Measurements from ENCODE around the gene ADAMTS16. TPM values are rescaled to one million over a fixed set of nuclear protein-coding genes. Genes with fewer than 3 reads are reported as not detected.

The ADAMTS16 gene
- total and polyA plus RNA-seq, 11 donors: 0.05 to 4.7 (median 0.16) TPM; not detected in 8

DNA sequence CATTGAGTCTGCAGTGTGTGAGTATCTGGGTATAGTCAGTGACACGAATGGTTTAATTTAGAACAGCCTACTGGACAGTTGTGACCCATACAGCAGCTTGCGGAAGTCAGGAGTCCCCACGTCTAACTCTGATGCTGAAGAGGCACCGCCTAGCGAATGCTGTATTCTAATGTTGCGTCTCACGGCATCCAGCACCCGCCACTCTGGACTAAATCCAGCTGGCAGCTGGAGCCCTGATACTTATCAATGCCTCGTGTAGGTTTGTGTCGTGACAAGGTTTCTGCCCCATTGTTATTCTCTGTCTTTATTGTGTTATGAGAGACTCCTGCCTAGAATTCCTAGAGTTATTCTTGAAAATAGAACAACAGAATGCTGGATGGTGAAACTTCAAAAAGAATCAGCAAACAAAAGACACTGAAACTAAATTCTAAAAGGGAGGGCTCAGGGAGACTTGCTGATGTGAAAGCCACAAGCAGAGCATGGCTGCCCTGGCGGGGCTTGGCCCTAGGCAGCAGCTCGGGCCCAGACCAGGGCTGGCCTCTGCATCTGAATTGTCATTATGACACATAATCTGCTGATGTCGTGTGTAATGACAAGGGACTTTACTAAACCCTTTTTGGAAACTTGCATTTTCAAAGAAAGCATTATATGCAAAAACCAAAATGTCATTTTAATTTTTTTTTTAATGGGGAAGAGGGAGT, 158.9 kb downstream of the ADAMTS16 start:
- DNase-seq (no peak), ATAC-seq (no peak)
- Histone ChIP-seq H3K27me3 (no peaks in the 10 kb centered on the region), H3K4me1 (no peaks in the 10 kb centered on the region), H3K27ac (no peak overlapping the region), H3K9me3 (peaks cover 0 to 16% (median 3%) of the 10 kb centered on the region in 12 donors), H3K36me3 (no peaks in the 10 kb centered on the region), H3K4me3 (no peak overlapping the region)
- TF ChIP-seq, protein P1, sequence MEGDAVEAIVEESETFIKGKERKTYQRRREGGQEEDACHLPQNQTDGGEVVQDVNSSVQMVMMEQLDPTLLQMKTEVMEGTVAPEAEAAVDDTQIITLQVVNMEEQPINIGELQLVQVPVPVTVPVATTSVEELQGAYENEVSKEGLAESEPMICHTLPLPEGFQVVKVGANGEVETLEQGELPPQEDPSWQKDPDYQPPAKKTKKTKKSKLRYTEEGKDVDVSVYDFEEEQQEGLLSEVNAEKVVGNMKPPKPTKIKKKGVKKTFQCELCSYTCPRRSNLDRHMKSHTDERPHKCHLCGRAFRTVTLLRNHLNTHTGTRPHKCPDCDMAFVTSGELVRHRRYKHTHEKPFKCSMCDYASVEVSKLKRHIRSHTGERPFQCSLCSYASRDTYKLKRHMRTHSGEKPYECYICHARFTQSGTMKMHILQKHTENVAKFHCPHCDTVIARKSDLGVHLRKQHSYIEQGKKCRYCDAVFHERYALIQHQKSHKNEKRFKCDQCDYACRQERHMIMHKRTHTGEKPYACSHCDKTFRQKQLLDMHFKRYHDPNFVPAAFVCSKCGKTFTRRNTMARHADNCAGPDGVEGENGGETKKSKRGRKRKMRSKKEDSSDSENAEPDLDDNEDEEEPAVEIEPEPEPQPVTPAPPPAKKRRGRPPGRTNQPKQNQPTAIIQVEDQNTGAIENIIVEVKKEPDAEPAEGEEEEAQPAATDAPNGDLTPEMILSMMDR (IDR thresholded peaks at IDR 0.05): no peak
- TF ChIP-seq POLR2A (IDR thresholded peaks at IDR 0.05): no peak
- 46 to 62% (median 50%) methylated on average over 13 of the region's 13 CpGs for WGBS, 4 donors
- intact Hi-C loops (cut with DNase I): no loop called here

DNA sequence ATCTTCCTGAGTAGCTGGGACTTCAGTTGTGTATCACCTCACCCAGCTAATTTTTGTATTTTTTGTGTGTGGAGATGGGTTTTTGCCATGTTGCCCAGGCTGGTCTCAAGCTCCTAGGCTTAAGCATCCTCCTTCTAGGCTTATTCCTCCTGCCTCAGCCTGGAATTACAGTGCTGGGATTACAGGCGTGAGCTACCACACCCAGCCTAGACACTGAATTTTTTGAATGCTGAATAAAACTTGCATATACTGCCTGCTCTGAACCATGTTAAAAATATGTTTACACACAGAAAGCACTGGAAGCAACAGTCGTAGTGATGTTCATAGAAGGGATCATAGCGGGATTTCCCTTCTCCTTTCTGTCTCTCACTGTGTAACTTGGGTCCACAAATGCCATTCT, 161.0 kb downstream of the ADAMTS16 start:
- ATAC-seq (no peak), DNase-seq (no peak)
- Histone ChIP-seq H3K36me3 (no peaks in the 10 kb centered on the region), H3K27ac (no peak overlapping the region), H3K27me3 (no peaks in the 10 kb centered on the region), H3K4me1 (no peaks in the 10 kb centered on the region), H3K4me3 (no peak overlapping the region), H3K9me3 (peaks cover 0 to 16% (median 0%) of the 10 kb centered on the region in 12 donors)
- intact Hi-C loops (cut with DNase I): no loop called here
- 1 to 63% (median 51%) methylated on average over 3 of the region's 3 CpGs for WGBS, 4 donors
- TF ChIP-seq, protein P1 (IDR thresholded peaks at IDR 0.05): no peak
- TF ChIP-seq POLR2A (IDR thresholded peaks at IDR 0.05): no peak

DNA sequence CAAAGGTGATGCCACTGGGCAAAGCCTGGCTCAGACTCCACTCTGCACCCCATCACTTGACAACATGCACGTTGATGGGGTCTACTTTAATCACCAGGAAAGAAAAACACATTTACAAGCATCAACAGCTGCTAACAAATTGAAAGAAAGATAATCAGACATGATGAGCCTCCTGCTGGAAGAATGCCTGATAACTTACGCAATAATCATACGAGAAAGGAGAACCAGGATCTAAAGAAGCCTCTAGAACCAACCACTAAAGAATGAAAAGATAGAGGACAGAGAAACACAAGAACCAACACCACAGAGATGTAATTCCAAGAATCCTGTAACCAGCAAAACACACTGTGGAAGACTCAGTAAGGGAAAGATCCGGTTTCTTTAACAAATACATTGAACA, 162.1 kb downstream of the ADAMTS16 start:
- Histone ChIP-seq H3K9me3 (peaks cover 0 to 16% (median 0%) of the 10 kb centered on the region in 12 donors), H3K27ac (no peak overlapping the region), H3K4me3 (no peak overlapping the region), H3K27me3 (peaks cover 0 to under 1% (median 0%) of the 10 kb centered on the region in 9 donors), H3K4me1 (no peaks in the 10 kb centered on the region), H3K36me3 (no peaks in the 10 kb centered on the region)
- ATAC-seq (no peak), DNase-seq (no peak)
- WGBS, 4 donors: 64 to 82% (median 69%) methylated on average over 4 of the region's 4 CpGs
- intact Hi-C loops (cut with DNase I): no loop called here
- TF ChIP-seq, protein P1 (IDR thresholded peaks at IDR 0.05): no peak
- TF ChIP-seq POLR2A (IDR thresholded peaks at IDR 0.05): no peak

DNA sequence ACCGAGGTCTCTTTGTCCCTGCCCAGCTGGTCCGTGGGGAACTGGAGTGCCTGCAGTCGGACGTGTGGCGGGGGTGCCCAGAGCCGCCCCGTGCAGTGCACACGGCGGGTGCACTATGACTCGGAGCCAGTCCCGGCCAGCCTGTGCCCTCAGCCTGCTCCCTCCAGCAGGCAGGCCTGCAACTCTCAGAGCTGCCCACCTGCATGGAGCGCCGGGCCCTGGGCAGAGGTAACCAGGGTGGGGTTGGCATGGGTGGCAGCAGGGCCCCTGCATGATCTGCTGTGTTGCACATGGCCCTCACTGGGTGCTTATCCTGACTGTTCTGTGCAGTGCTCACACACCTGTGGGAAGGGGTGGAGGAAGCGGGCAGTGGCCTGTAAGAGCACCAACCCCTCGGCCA, 163.1 kb downstream of the ADAMTS16 start:
- Histone ChIP-seq H3K36me3 (no peaks in the 10 kb centered on the region), H3K4me3 (no peak overlapping the region), H3K9me3 (peaks cover 0 to 16% (median 0%) of the 10 kb centered on the region in 12 donors), H3K27ac (no peak overlapping the region), H3K27me3 (peaks cover 0 to 9% (median 0%) of the 10 kb centered on the region in 9 donors), H3K4me1 (no peaks in the 10 kb centered on the region)
- ATAC-seq (peak in 1 of 4 donors; percentile 22), DNase-seq (no peak)
- no peak for TF ChIP-seq POLR2A (IDR thresholded peaks at IDR 0.05)
- TF ChIP-seq, protein P1 (IDR thresholded peaks at IDR 0.05): no peak
- 88 to 94% (median 92%) methylated on average over 4 to 15 of the region's 15 CpGs for WGBS, 4 donors
- intact Hi-C loops (cut with DNase I): no loop called here
